Liver (tissue), 9 donors: ENCODE data around the gene AUNIP. TPM values are rescaled to one million over a fixed set of nuclear protein-coding genes. Genes with fewer than 3 reads are reported as not detected.

Experiments
- DNase-seq: peaks from one replicate; pipeline ENCODE4 v3.0.0-alpha.2; 2017; ENCODE audit warnings: low spot score
- H3K27ac ChIP-seq, 2 donors: one replicate each; pipeline ENCODE4 v1.7.0; 2013; ENCODE audit warnings: inconsistent platforms in 2 of 2, low read length in 2 of 2, control low read depth in 1 of 2, low read depth in 1 of 2, mild to moderate bottlenecking in 1 of 2
- H3K27me3 ChIP-seq, 4 donors: one replicate each; pipeline versions ENCODE4 v1.6.1 to v1.7.0; 2013; ENCODE audit warnings: low read length in 3 of 4, inconsistent platforms in 1 of 4, mild to moderate bottlenecking in 1 of 4, moderate library complexity in 1 of 4; ENCODE audit not compliant: control insufficient read depth in 4 of 4, insufficient read depth in 4 of 4
- H3K36me3 ChIP-seq, 4 donors: one replicate each; pipeline versions ENCODE4 v1.6.1 to v1.7.0; 2013; ENCODE audit warnings: low read length in 3 of 4, mild to moderate bottlenecking in 3 of 4, low read depth in 1 of 4, moderate library complexity in 1 of 4; ENCODE audit not compliant: control insufficient read depth in 4 of 4, insufficient read depth in 3 of 4
- H3K4me1 ChIP-seq, 4 donors: one replicate each; pipeline versions ENCODE4 v1.6.1 to v1.7.0; 2013; ENCODE audit warnings: low read length in 3 of 4, mild to moderate bottlenecking in 3 of 4, moderate library complexity in 1 of 4; ENCODE audit not compliant: control insufficient read depth in 4 of 4, insufficient read depth in 4 of 4
- H3K4me3 ChIP-seq, 3 donors: one replicate each; pipeline versions ENCODE4 v1.6.1 to v1.7.0; 2013; ENCODE audit warnings: low read length in 3 of 3, control low read depth in 1 of 3, low read depth in 1 of 3, mild to moderate bottlenecking in 1 of 3
- H3K9ac ChIP-seq, 2 donors: one replicate each; pipeline ENCODE4 v1.7.0; 2013; ENCODE audit warnings: low read length in 2 of 2, mild to moderate bottlenecking in 2 of 2, moderate library complexity in 2 of 2, control low read depth in 1 of 2, low read depth in 1 of 2
- H3K9me3 ChIP-seq, 4 donors: one replicate each; pipeline versions ENCODE4 v1.6.1 to v1.7.0; 2013; ENCODE audit warnings: low read length in 3 of 4; ENCODE audit not compliant: control insufficient read depth in 4 of 4
- ATF3 ChIP-seq: IDR thresholded peaks from 2 replicates; pipeline ENCODE4 v1.6.1; 2016; ENCODE audit warnings: antibody characterized with exemption
- CTCF ChIP-seq: fragments of 150-350 bp; IDR thresholded peaks from 2 replicates; pipeline ENCODE4 v1.5.1; 2017; ENCODE audit warnings: improper control_type of control experiment, low read depth, low read length; ENCODE audit not compliant: missing input control
- EGR1 ChIP-seq, 2 donors: IDR thresholded peaks; 2 replicates each; pipeline ENCODE4 v1.6.1; 2016 to 2018; ENCODE audit warnings: antibody characterized with exemption in 2 of 2, low read depth in 2 of 2
- FOXA1 ChIP-seq: IDR thresholded peaks from 2 replicates; pipeline ENCODE4 v1.6.1; 2016; ENCODE audit warnings: antibody characterized with exemption
- FOXA2 ChIP-seq: IDR thresholded peaks from 2 replicates; pipeline ENCODE4 v1.6.1; 2016; ENCODE audit warnings: antibody characterized with exemption
- GABPA ChIP-seq, 2 donors: IDR thresholded peaks in 1 of 2; conservative IDR thresholded peaks in 1 of 2; 2 replicates each; pipeline ENCODE4 v1.6.1; 2016; ENCODE audit warnings: antibody characterized with exemption in 2 of 2, mild to moderate bottlenecking in 1 of 2, moderate library complexity in 1 of 2
- HNF4A ChIP-seq, 2 donors: conservative IDR thresholded peaks; 2 replicates each; pipeline ENCODE4 v1.6.1; 2016; ENCODE audit warnings: antibody characterized with exemption in 2 of 2, mild to moderate bottlenecking in 2 of 2
- HNF4G ChIP-seq: IDR thresholded peaks from 2 replicates; pipeline ENCODE4 v1.6.1; 2016; ENCODE audit warnings: antibody characterized with exemption
- JUND ChIP-seq, 2 donors: IDR thresholded peaks; 2 replicates each; pipeline ENCODE4 v1.6.1; 2016; ENCODE audit warnings: antibody characterized with exemption in 2 of 2
- MAX ChIP-seq: IDR thresholded peaks from 2 replicates; pipeline ENCODE4 v1.6.1; 2016; ENCODE audit warnings: antibody characterized with exemption
- NR2F2 ChIP-seq: IDR thresholded peaks from 2 replicates; pipeline ENCODE4 v1.6.1; 2016; ENCODE audit warnings: antibody characterized with exemption
- RAD21 ChIP-seq, 2 donors: IDR thresholded peaks; 2 replicates each; pipeline ENCODE4 v1.6.1; 2016; ENCODE audit warnings: antibody characterized with exemption in 2 of 2, mild to moderate bottlenecking in 2 of 2
- RXRA ChIP-seq, 2 donors: IDR thresholded peaks; 2 replicates each; pipeline ENCODE4 v1.6.1; 2017 to 2018; ENCODE audit warnings: antibody characterized with exemption in 2 of 2, mild to moderate bottlenecking in 1 of 2
- SP1 ChIP-seq: IDR thresholded peaks from 2 replicates; pipeline ENCODE4 v1.6.1; 2018; ENCODE audit warnings: antibody characterized with exemption, mild to moderate bottlenecking
- YY1 ChIP-seq: IDR thresholded peaks from 2 replicates; pipeline ENCODE4 v1.6.1; 2016; ENCODE audit warnings: antibody characterized with exemption, mild to moderate bottlenecking
- ZBTB33 ChIP-seq: IDR thresholded peaks from 2 replicates; pipeline ENCODE4 v1.6.1; 2016; ENCODE audit warnings: antibody characterized with exemption
- WGBS: extraction: QIAGEN DNeasy Blood & Tissue Kit; methylation state at CpG from one replicate; pipeline ENCODE4 v1.1.7; 2013; 5-methylcytosine and 5-hydroxymethylcytosine counted together
- polyA plus RNA-seq, 2 donors: library from polyadenylated mRNA; stranded (reverse) in 1 of 2; unstranded in 1 of 2; fragments of 200-250 nt in 1 of 2; fragments of >200 nt in 1 of 2; fragmentation: Nextera tagmentation in 1 of 2; extraction: Ambion mirVana in 1 of 2; gene quantifications; one replicate each; pipeline versions ENCODE4 v1.2.1 to v1.2.3, GENCODE V29; 2013 to 2015
- total RNA-seq, 2 donors: library from RNA; depleted of rRNA; stranded (reverse); fragments of >200 nt; gene quantifications; one replicate each; pipeline ENCODE4 v1.2.3, GENCODE V29; 2014
- donor health status: healthy.
- donor health status: healthy.
- donor health status: healthy.
- donor health status: healthy.
- donor health status: healthy.

The AUNIP gene
- total and polyA plus RNA-seq, 4 donors, result 0.18 to 9.0 (median 0.56) TPM; not detected in 1

GRCh38 chr1:25795211-25795610 is 64.0 kb downstream of the AUNIP start (continued):
- TF ChIP-seq YY1 (no peak), HNF4G (no peak), ATF3 (no peak), ZBTB33 (no peak), HNF4A (conservative IDR thresholded peaks at IDR 0.05) (no peak)

- H3K27me3 ChIP-seq, result no peaks in the 10 kb centered on the region
- no peaks in the 10 kb centered on the region for H3K9me3 ChIP-seq
- H3K36me3 ChIP-seq, result no peaks in the 10 kb centered on the region
- 75% methylated on average over 8 of the region's 8 CpGs for WGBS
- TF ChIP-seq SP1 (no peak), JUND (IDR thresholded peaks at IDR 0.05) (no peak), ATF3 (no peak), FOXA1 (no peak), RXRA (IDR thresholded peaks at IDR 0.05) (no peak), MAX (no peak), RAD21 (IDR thresholded peaks at IDR 0.05) (no peak), GABPA (IDR thresholded peaks at IDR 0.05 in 1 of 2, conservative IDR thresholded peaks at IDR 0.05 in 1 of 2) (no peak), FOXA2 (no peak), HNF4G (no peak), CTCF (no peak), YY1 (no peak), NR2F2 (no peak), EGR1 (IDR thresholded peaks at IDR 0.05; ENCODE audit: low read depth in 2 of 2) (no peak), ZBTB33 (no peak)
- H3K27ac ChIP-seq, result no peak overlapping the region
- no peak overlapping the region for H3K9ac ChIP-seq
- H3K4me1 ChIP-seq, result peaks cover 0 to 9% (median 3%) of the 10 kb centered on the region in 4 donors
- H3K4me3 ChIP-seq, result no peak overlapping the region
- no peak for DNase-seq
Observed at GRCh38 chr1:25794325-25794724, 64.9 kb downstream of the AUNIP start.
